K562 (cell line): ENCODE results near the gene BMP10. TPM values are rescaled to one million over a fixed set of nuclear protein-coding genes. Genes with fewer than 3 reads are reported as not detected.

Experiments used
- ATAC-seq: fragments of 200-7000 bp; cut with Tn5 transposase; 3 replicates; pipeline ENCODE4 v1.9.1; 2020; ENCODE audit warnings: moderate library complexity
- BruUV-seq: library from RNA; stranded (reverse); fragments of 400-500 nt; replicated peaks from 2 replicates; lab custom pipeline; 2021; lab: Mats Ljungman, UMichigan
- CTCF ChIA-PET: fragments of 300-600 bp; formaldehyde crosslinking; extraction: SDS; loops from one replicate; lab custom pipeline; 2021; ENCODE audit warnings: low intra/inter-chr PET ratio; lab: Yijun Ruan, JAX
- POLR2A ChIA-PET: fragments of 300-600, 350-650 bp; sonication (Branson Sonifier 250); formaldehyde crosslinking; extraction: SDS; loops from one replicate; lab custom pipeline; 2021; ENCODE audit warnings: antibody characterized with exemption, inconsistent platforms; lab: Yijun Ruan, JAX
- DNase-seq, 4 experiments: peaks; one replicate each; pipeline versions ENCODE4 v3.0.0 to v3.0.0-alpha.2; 2011 to 2018; ENCODE audit warnings: low spot score in 3 of 4, mixed read lengths in 3 of 4; ENCODE audit errors: extremely low read depth in 1 of 4
- FAIRE-seq: peaks from 2 replicates; lab custom pipeline; 2011; peaks lifted over from hg19 to GRCh38; lab: Jason Lieb, UNC
- H2AFZ ChIP-seq: 2 replicates; pipeline ENCODE4 v1.6.0; 2011; ENCODE audit warnings: low read depth, low read length, control low read depth, inconsistent platforms
- H3K27ac ChIP-seq: fragments of 200-600 bp; 3 replicates; pipeline ENCODE4 v1.8.0; 2011; ENCODE audit warnings: low read depth, mild to moderate bottlenecking, control low read depth, inconsistent platforms, low read length, moderate library complexity, mixed read lengths; ENCODE audit errors: extremely low read depth
- H3K27me3 ChIP-seq, 2 experiments: fragments of 300-600 bp in 1 of 2; 2 replicates in 1 of 2; 3 replicates in 1 of 2; pipeline versions ENCODE4 v1.6.0 to v1.8.0; 2011; ENCODE audit warnings: inconsistent platforms in 2 of 2, low read length in 2 of 2, mild to moderate bottlenecking in 1 of 2, mixed read lengths in 1 of 2, moderate library complexity in 1 of 2; ENCODE audit not compliant: control insufficient read depth in 2 of 2, insufficient read depth in 2 of 2
- H3K36me3 ChIP-seq: fragments of 300-600 bp; 3 replicates; pipeline ENCODE4 v1.8.0; 2011; ENCODE audit warnings: mild to moderate bottlenecking, low read length, inconsistent platforms; ENCODE audit not compliant: control insufficient read depth, insufficient read depth
- H3K4me1 ChIP-seq, 2 experiments: fragments of 200-600 bp in 1 of 2; replicated peaks in 1 of 2; 2 replicates in 1 of 2; 3 replicates in 1 of 2; pipeline versions ENCODE4 v1.5.1 to v1.8.0; 2011; ENCODE audit warnings: inconsistent platforms in 2 of 2, low read length in 2 of 2, mild to moderate bottlenecking in 1 of 2, mixed read lengths in 1 of 2, moderate library complexity in 1 of 2; ENCODE audit not compliant: control insufficient read depth in 2 of 2, insufficient read depth in 2 of 2
- H3K4me2 ChIP-seq: 2 replicates; pipeline ENCODE4 v1.6.1; 2011; ENCODE audit warnings: low read length, control low read depth, inconsistent platforms, mixed read lengths; ENCODE audit not compliant: insufficient read depth
- H3K4me3 ChIP-seq: fragments of 200-600 bp; sonication (generic), shearing (Covaris generic); 2 replicates; pipeline ENCODE4 v1.5.1; 2016; ENCODE audit warnings: control low read depth, inconsistent platforms
- H3K79me2 ChIP-seq: fragments of 200-600 bp; 3 replicates; pipeline ENCODE4 v1.8.0; 2011; ENCODE audit warnings: low read length, inconsistent platforms; ENCODE audit not compliant: control insufficient read depth, insufficient read depth
- H3K9ac ChIP-seq, 2 experiments: 2 replicates each; pipeline versions ENCODE4 v1.6.0 to v1.6.1; 2011; ENCODE audit warnings: low read depth in 2 of 2, low read length in 2 of 2, control low read depth in 1 of 2, inconsistent platforms in 1 of 2, mild to moderate bottlenecking in 1 of 2, mixed read lengths in 1 of 2; ENCODE audit not compliant: insufficient read depth in 1 of 2
- H3K9me1 ChIP-seq: one replicate; pipeline ENCODE4 v1.6.0; 2011; ENCODE audit warnings: inconsistent platforms, mild to moderate bottlenecking, low read length, moderate library complexity; ENCODE audit not compliant: control insufficient read depth, insufficient read depth
- H3K9me3 ChIP-seq: replicated peaks from 2 replicates; pipeline ENCODE4 v1.5.1; 2011; ENCODE audit warnings: low read depth, low read length, inconsistent platforms; ENCODE audit not compliant: control insufficient read depth, insufficient read depth
- H4K20me1 ChIP-seq: replicated peaks from 2 replicates; pipeline ENCODE4 v1.6.1; 2011; ENCODE audit warnings: low read length, inconsistent platforms, mixed read lengths; ENCODE audit not compliant: control insufficient read depth, insufficient read depth
- FUS ChIP-seq: fragments of 200-400 bp; formaldehyde crosslinking; optimal IDR thresholded peaks from 2 replicates; pipeline ENCODE3; 2017; ENCODE audit warnings: low read depth, low read length
- HES1 ChIP-seq: fragments of 450-650 bp; IDR thresholded peaks from 2 replicates; pipeline ENCODE4 v1.6.1; 2016; ENCODE audit warnings: low read depth, mild to moderate bottlenecking, moderate library complexity
- HNRNPLL ChIP-seq: fragments of 200-400 bp; formaldehyde crosslinking; IDR thresholded peaks from 2 replicates; pipeline ENCODE4 v1.6.1; 2017; ENCODE audit warnings: low read length, low read depth, mild to moderate bottlenecking; ENCODE audit not compliant: poor library complexity, severe bottlenecking
- KDM5B ChIP-seq: fragments of 200-600 bp; sonication (generic); IDR thresholded peaks from 2 replicates; pipeline ENCODE4 v1.6.1; 2012; ENCODE audit warnings: low read depth, mild to moderate bottlenecking, moderate library complexity, low read length, control low read depth, inconsistent platforms; ENCODE audit not compliant: insufficient replicate concordance
- NCOA1 ChIP-seq: fragments of 450-650 bp; IDR thresholded peaks from 2 replicates; pipeline ENCODE4 v1.6.1; 2016; ENCODE audit warnings: low read depth
- NFYB ChIP-seq: IDR thresholded peaks from 2 replicates; pipeline ENCODE4 v1.6.1; 2011; ENCODE audit warnings: mild to moderate bottlenecking, moderate library complexity; ENCODE audit not compliant: insufficient read length; ENCODE audit errors: extremely low read depth
- RAD21 ChIP-seq, 2 experiments: fragments of 250-450 bp in 1 of 2; fragments of 450-650 bp in 1 of 2; sonication (Bioruptor Pico) in 1 of 2; formaldehyde crosslinking in 1 of 2; IDR thresholded peaks in 1 of 2; conservative IDR thresholded peaks in 1 of 2; 2 replicates each; pipeline versions ENCODE4 v1.4.0 to v1.8.0; 2020 to 2022; ENCODE audit warnings: mild to moderate bottlenecking in 2 of 2, moderate library complexity in 1 of 2
- SMARCC2 ChIP-seq: fragments of 450-650 bp; IDR thresholded peaks from 2 replicates; pipeline ENCODE4 v1.6.1; 2017; ENCODE audit warnings: antibody characterized with exemption, moderate library complexity, mild to moderate bottlenecking, low read depth
- SP2 ChIP-seq: IDR thresholded peaks from 2 replicates; pipeline ENCODE4 v1.6.1; 2011; ENCODE audit warnings: mild to moderate bottlenecking, low read depth, low read length, moderate library complexity; ENCODE audit not compliant: poor library complexity, severe bottlenecking; ENCODE audit errors: extremely low read depth
- ZFP30 ChIP-seq: fragments of 250-450 bp; sonication (Bioruptor Pico); IDR thresholded peaks from 2 replicates; pipeline ENCODE4 v1.8.0; 2022; ENCODE audit warnings: moderate library complexity, mild to moderate bottlenecking, inconsistent platforms, borderline replicate concordance
- ZNF12 ChIP-seq: sonication (generic); formaldehyde crosslinking; IDR thresholded peaks from 2 replicates; pipeline ENCODE4 v1.4.0; 2020; ENCODE audit warnings: mild to moderate bottlenecking, missing genetic modification reagents
- ZNF280B ChIP-seq: fragments of 250-450 bp; sonication (Bioruptor Pico); IDR thresholded peaks from 2 replicates; pipeline ENCODE4 v1.5.1; 2021; ENCODE audit warnings: mild to moderate bottlenecking
- ZNF444 ChIP-seq: fragments of 250-450 bp; sonication (Bioruptor Pico); IDR thresholded peaks from 2 replicates; pipeline ENCODE4 v1.4.0; 2020; ENCODE audit warnings: mild to moderate bottlenecking, moderate library complexity
- ZNF512 ChIP-seq: IDR thresholded peaks from 2 replicates; pipeline ENCODE4 v1.6.1; 2016; ENCODE audit warnings: missing genetic modification characterization, missing compliant biosample characterization
- WGBS: fragments of 100-300 bp; shearing (Covaris generic); methylation state at CpG from one replicate; pipeline ENCODE4 v1.1.6; 2016; ENCODE audit warnings: low coverage, mixed read lengths; ENCODE audit not compliant: insufficient coverage; ENCODE audit errors: missing lambda C conversion rate; 5-methylcytosine and 5-hydroxymethylcytosine counted together
- in situ Hi-C: fragments of 300-500 bp; cut with MboI; formaldehyde crosslinking; loops from 4 replicates; pipeline ENCODE4 v1.15.0; 2018; ENCODE audit warnings: inconsistent platforms, mixed read lengths
- intact Hi-C: fragments of 100-400 bp; cut with micrococcal nuclease; formaldehyde crosslinking; loops from 2 replicates; pipeline ENCODE4 v1.14.2; 2022
- polyA plus RNA-seq, 8 experiments: library from polyadenylated mRNA; depleted of rRNA in 4 of 8; stranded (reverse) in 5 of 8; unstranded in 3 of 8; fragments of >200 nt; fragmentation: Nextera tagmentation in 2 of 8; fragmentation: Illumina TruSeq in 1 of 8; extraction: Ambion mirVana in 2 of 8; extraction: Trizol in 1 of 8; gene quantifications; 2 replicates each; pipeline versions ENCODE4 v1.2.1 to v1.2.3, GENCODE V29; 2011 to 2014; ENCODE audit warnings: inconsistent platforms in 1 of 8, missing spikeins in 1 of 8
- total RNA-seq, 7 experiments: library from RNA; depleted of rRNA in 6 of 7; stranded (reverse); fragments of >200 nt in 6 of 7; fragmentation: Illumina TruSeq in 2 of 7; extraction: Trizol in 2 of 7; gene quantifications; 2 replicates each; pipeline versions ENCODE4 v1.2.1 to v1.2.3, GENCODE V29; 2011 to 2021; ENCODE audit warnings: low replicate concordance in 1 of 7
- TF ChIP-seq, protein P1 (sequence below): sonication (generic); formaldehyde crosslinking; IDR thresholded peaks from 2 replicates; pipeline ENCODE4 v1.8.0; 2023; ENCODE audit warnings: mild to moderate bottlenecking, missing genetic modification reagents

Gene BMP10
- total and polyA plus RNA-seq, 9 of the 15 experiments (the other 6 are each of a cell fraction or from before 2014, with no cell fraction given), result 0.11 to 0.91 (median 0.43) TPM

- in situ Hi-C loops, result no loop called here
- ATAC-seq (no peak), DNase-seq (no peak), FAIRE-seq (no peak)
- no peaks in the 10 kb centered on the region for H3K9me3 ChIP-seq
- H3K36me3 ChIP-seq, result no peaks in the 10 kb centered on the region
- H3K9me1 ChIP-seq, result no peaks in the 10 kb centered on the region
- CTCF ChIA-PET, result no interaction called here
- 48% methylated on average over 4 of the region's 4 CpGs for WGBS
- no TSS peak for BruUV-seq
- H3K4me3 ChIP-seq, result no peak overlapping the region
- H3K4me2 ChIP-seq, result no peak overlapping the region
- intact Hi-C loops, result no loop called here
- H4K20me1 ChIP-seq, result no peaks in the 10 kb centered on the region
- H3K4me1 ChIP-seq, result peaks cover 0 to 30% of the 10 kb centered on the region in 2 experiments; a peak in 4 of 5 replicates
- no peaks in the 10 kb centered on the region for H3K79me2 ChIP-seq
- POLR2A ChIA-PET, result interaction anchor here (1.4 to 4.8 kb wide), 3 partner anchors 9 to 75 kb away, joined by 3 to 20 read pairs (median 6); no protein-coding TSS in a partner anchor
- no peak overlapping the region for H3K27ac ChIP-seq
- H2AFZ ChIP-seq, result no peak overlapping the region
- no peak overlapping the region for H3K9ac ChIP-seq
- H3K27me3 ChIP-seq, result no peaks in the 10 kb centered on the region; a peak in 1 of 5 replicates
- TF ChIP-seq SMARCC2 (no peak), HNRNPLL (no peak), HES1 (no peak), KDM5B (no peak), SP2 (no peak), NCOA1 (no peak), NFYB (no peak), ZNF444 (CRISPR knock-in tag) (no peak), RAD21 (CRISPR knock-in tag; conservative IDR thresholded peaks at IDR 0.05 in 1 of 2, IDR thresholded peaks at IDR 0.05 in 1 of 2) (no peak), ZFP30 (CRISPR knock-in tag) (no peak), ZNF280B (CRISPR knock-in tag) (no peak), FUS (no peak), ZNF512 (tag) (no peak), ZNF12 (CRISPR knock-in tag) (no peak)
- TF ChIP-seq, protein P1, sequence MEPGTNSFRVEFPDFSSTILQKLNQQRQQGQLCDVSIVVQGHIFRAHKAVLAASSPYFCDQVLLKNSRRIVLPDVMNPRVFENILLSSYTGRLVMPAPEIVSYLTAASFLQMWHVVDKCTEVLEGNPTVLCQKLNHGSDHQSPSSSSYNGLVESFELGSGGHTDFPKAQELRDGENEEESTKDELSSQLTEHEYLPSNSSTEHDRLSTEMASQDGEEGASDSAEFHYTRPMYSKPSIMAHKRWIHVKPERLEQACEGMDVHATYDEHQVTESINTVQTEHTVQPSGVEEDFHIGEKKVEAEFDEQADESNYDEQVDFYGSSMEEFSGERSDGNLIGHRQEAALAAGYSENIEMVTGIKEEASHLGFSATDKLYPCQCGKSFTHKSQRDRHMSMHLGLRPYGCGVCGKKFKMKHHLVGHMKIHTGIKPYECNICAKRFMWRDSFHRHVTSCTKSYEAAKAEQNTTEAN (CRISPR knock-in tag), result no peak
Measured at GRCh38 chr2:68857855-68858456, 13.2 kb downstream of the BMP10 start.
